Ishikawa (cell line): ENCODE measurements around the gene RGL1.

ENCODE experiments used
- CEBPB ChIP-seq: IDR thresholded peaks from 2 replicates; pipeline ENCODE4 v1.6.1; 2012
- EGR1 ChIP-seq: IDR thresholded peaks from 2 replicates; pipeline ENCODE4 v1.6.1; 2012
- EP300 ChIP-seq: IDR thresholded peaks from 2 replicates; pipeline ENCODE4 v1.6.1; 2012; ENCODE audit warnings: borderline replicate concordance
- FOXM1 ChIP-seq: IDR thresholded peaks from 2 replicates; pipeline ENCODE4 v1.6.1; 2012; ENCODE audit warnings: low read depth, borderline replicate concordance
- TF ChIP-seq, protein P1 (sequence below): IDR thresholded peaks from 2 replicates; pipeline ENCODE4 v1.6.1; 2012

GRCh38 chr1:183812128-183812527 lies 7.2 kb downstream of the RGL1 start:
- TF ChIP-seq FOXM1 = no peak
- TF ChIP-seq, protein P1, sequence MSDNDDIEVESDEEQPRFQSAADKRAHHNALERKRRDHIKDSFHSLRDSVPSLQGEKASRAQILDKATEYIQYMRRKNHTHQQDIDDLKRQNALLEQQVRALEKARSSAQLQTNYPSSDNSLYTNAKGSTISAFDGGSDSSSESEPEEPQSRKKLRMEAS = no peak
- TF ChIP-seq CEBPB = no peak
- TF ChIP-seq EGR1 = no peak
- no peak for TF ChIP-seq EP300
